Measurements from ENCODE around the gene TPI1.

- TF ChIP-seq CTCF (IDR thresholded peaks at IDR 0.05) (no peak), RELA (CRISPR knock-in tag; IDR thresholded peaks at IDR 0.05; ENCODE audit: borderline replicate concordance) (no peak), ARID4B (CRISPR knock-in tag; IDR thresholded peaks at IDR 0.05; ENCODE audit: borderline replicate concordance) (no peak), ELF4 (CRISPR knock-in tag; IDR thresholded peaks at IDR 0.05; ENCODE audit: low read depth) (no peak), MAX (CRISPR knock-in tag; IDR thresholded peaks at IDR 0.05) (no peak), JUN (CRISPR knock-in tag; IDR thresholded peaks at IDR 0.05) (no peak), ATF1 (CRISPR knock-in tag; IDR thresholded peaks at IDR 0.05) (no peak), ZNF512 (CRISPR knock-in tag; IDR thresholded peaks at IDR 0.05; ENCODE audit: borderline replicate concordance) (no peak)
- TF ChIP-seq, protein P1, sequence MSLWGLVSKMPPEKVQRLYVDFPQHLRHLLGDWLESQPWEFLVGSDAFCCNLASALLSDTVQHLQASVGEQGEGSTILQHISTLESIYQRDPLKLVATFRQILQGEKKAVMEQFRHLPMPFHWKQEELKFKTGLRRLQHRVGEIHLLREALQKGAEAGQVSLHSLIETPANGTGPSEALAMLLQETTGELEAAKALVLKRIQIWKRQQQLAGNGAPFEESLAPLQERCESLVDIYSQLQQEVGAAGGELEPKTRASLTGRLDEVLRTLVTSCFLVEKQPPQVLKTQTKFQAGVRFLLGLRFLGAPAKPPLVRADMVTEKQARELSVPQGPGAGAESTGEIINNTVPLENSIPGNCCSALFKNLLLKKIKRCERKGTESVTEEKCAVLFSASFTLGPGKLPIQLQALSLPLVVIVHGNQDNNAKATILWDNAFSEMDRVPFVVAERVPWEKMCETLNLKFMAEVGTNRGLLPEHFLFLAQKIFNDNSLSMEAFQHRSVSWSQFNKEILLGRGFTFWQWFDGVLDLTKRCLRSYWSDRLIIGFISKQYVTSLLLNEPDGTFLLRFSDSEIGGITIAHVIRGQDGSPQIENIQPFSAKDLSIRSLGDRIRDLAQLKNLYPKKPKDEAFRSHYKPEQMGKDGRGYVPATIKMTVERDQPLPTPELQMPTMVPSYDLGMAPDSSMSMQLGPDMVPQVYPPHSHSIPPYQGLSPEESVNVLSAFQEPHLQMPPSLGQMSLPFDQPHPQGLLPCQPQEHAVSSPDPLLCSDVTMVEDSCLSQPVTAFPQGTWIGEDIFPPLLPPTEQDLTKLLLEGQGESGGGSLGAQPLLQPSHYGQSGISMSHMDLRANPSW (CRISPR knock-in tag; conservative IDR thresholded peaks at IDR 0.05; ENCODE audit: low read depth): no peak
- TF ChIP-seq, protein P2, sequence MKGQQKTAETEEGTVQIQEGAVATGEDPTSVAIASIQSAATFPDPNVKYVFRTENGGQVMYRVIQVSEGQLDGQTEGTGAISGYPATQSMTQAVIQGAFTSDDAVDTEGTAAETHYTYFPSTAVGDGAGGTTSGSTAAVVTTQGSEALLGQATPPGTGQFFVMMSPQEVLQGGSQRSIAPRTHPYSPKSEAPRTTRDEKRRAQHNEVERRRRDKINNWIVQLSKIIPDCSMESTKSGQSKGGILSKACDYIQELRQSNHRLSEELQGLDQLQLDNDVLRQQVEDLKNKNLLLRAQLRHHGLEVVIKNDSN (CRISPR knock-in tag; IDR thresholded peaks at IDR 0.05): no peak
These were observed 32.1 kb downstream of the TPI1 start for GRCh38 chr12:6899427-6899826.

Data from WTC11 (cell line).